Activated CD8-positive, alpha-beta memory T cell treated with anti-CD3 and anti-CD28 coated beads, Interleukin-2, amount 50 U/mL, for 24 hours (primary cell): Measurements from ENCODE around the gene B4GAT1.
"Not testable (repeated sequence)": the region's sequence is repeated elsewhere in the genome, so short reads cannot be mapped to it uniquely, and the experiment has no call there.

Experiments
- DNase-seq: peaks from one replicate; pipeline ENCODE4 v3.0.0-alpha.2; 2020; ENCODE audit errors: extremely low read depth

B4GAT1 gene

GRCh38 chr11:66347425-66348276 is at the start of gene B4GAT1:
Gene B4GAT1, minus strand, starts transcription at chr11:66347629. Its CDS starts 84 bp downstream, at chr11:66347545.
- DNase-seq: peak; percentile 69

GRCh38 chr11:66393954-66394353 is 46.5 kb upstream of the B4GAT1 start:
- DNase-seq: no peak

GRCh38 chr11:66391322-66391721 is 43.9 kb upstream of the B4GAT1 start:
- DNase-seq: no peak

- DNase-seq: peak; percentile 60
Measured at GRCh38 chr11:66388780-66389386, 41.5 kb upstream of the B4GAT1 start.

GRCh38 chr11:66386171-66387069 is 39.0 kb upstream of the B4GAT1 start:
- DNase-seq: peak; percentile 75

GRCh38 chr11:66384316-66384715 is 36.9 kb upstream of the B4GAT1 start:
- not testable (repeated sequence) for DNase-seq

GRCh38 chr11:66380264-66380663 is 32.8 kb upstream of the B4GAT1 start:
- DNase-seq: not testable (repeated sequence)

- DNase-seq: not testable (repeated sequence)
Measured at GRCh38 chr11:66373690-66374287, 26.4 kb upstream of the B4GAT1 start.

- DNase-seq: no peak
Measured at GRCh38 chr11:66373265-66373664, 25.8 kb upstream of the B4GAT1 start.

- peak; percentile 37 for DNase-seq
Measured at GRCh38 chr11:66371627-66372415, 24.4 kb upstream of the B4GAT1 start, which contains the start of gene SLC29A2. Gene SLC29A2, minus strand, starts transcription at chr11:66371760. Its CDS starts 169 bp downstream, at chr11:66371591.

- DNase-seq: no peak
Measured at GRCh38 chr11:66369073-66369894, 21.9 kb upstream of the B4GAT1 start.

GRCh38 chr11:66368484-66368883 is 21.1 kb upstream of the B4GAT1 start:
- no peak for DNase-seq

GRCh38 chr11:66367561-66368312 is 20.3 kb upstream of the B4GAT1 start:
- no peak for DNase-seq

GRCh38 chr11:66366844-66367477 is 19.5 kb upstream of the B4GAT1 start:
- no peak for DNase-seq

- DNase-seq: no peak
Measured at GRCh38 chr11:66365711-66366619, 18.5 kb upstream of the B4GAT1 start.

- DNase-seq: no peak
Measured at GRCh38 chr11:66365166-66365565, 17.7 kb upstream of the B4GAT1 start.

- DNase-seq: peak; percentile 35
Measured at GRCh38 chr11:66363805-66364535, 16.5 kb upstream of the B4GAT1 start.
